Fibroblast of lung (primary cell): ENCODE data around the gene MMP15.

Experiments
- CTCF ChIP-seq, 2 donors: IDR thresholded peaks in 1 of 2; conservative IDR thresholded peaks in 1 of 2; 1 replicate in 1 of 2; 2 replicates in 1 of 2; pipeline ENCODE4 v1.5.1; 2011 to 2012; ENCODE audit warnings: low read length in 2 of 2, control low read depth in 1 of 2, inconsistent platforms in 1 of 2, low read depth in 1 of 2, mild to moderate bottlenecking in 1 of 2
- EZH2 ChIP-seq: IDR thresholded peaks from 2 replicates; pipeline ENCODE4 v1.5.1; 2012; ENCODE audit warnings: low read length, control low read depth, mild to moderate bottlenecking; ENCODE audit errors: missing control alignments

GRCh38 chr16:57976331-57976796, 49.2 kb upstream of the MMP15 start:
- TF ChIP-seq CTCF (conservative IDR thresholded peaks at IDR 0.05 in 1 of 2, IDR thresholded peaks at IDR 0.05 in 1 of 2; ENCODE audit: low read depth in 1 of 2, low read length in 2 of 2), result no peak
- TF ChIP-seq EZH2, result no peak
